MM.1S (cell line): ENCODE measurements around the gene TYK2.
"Not testable (repeated sequence)": the region's sequence is repeated elsewhere in the genome, so short reads cannot be mapped to it uniquely, and the experiment has no call there.

Experiments
- DNase-seq: peaks from one replicate; pipeline ENCODE4 v3.0.0-alpha.2; 2015
- H2AFZ ChIP-seq: fragments of 300-600 bp; sonication (generic); 2 replicates; pipeline ENCODE4 v1.6.0; 2016; ENCODE audit warnings: antibody characterized with exemption, low read length
- H3F3A ChIP-seq: fragments of 300-600 bp; sonication (generic); 2 replicates; pipeline ENCODE4 v1.6.1; 2016; ENCODE audit warnings: mild to moderate bottlenecking, antibody characterized with exemption, low read length, moderate library complexity, mixed read lengths; ENCODE audit not compliant: insufficient read depth
- H3K27ac ChIP-seq: fragments of 300-600 bp; sonication (generic); 2 replicates; pipeline ENCODE4 v1.5.1; 2016; ENCODE audit warnings: mild to moderate bottlenecking, low read length
- H3K27me3 ChIP-seq: fragments of 300-600 bp; sonication (generic); replicated peaks from 2 replicates; pipeline ENCODE4 v1.6.0; 2016; ENCODE audit warnings: low read length; ENCODE audit not compliant: insufficient read depth
- H3K36me3 ChIP-seq: fragments of 300-600 bp; sonication (generic); replicated peaks from 2 replicates; pipeline ENCODE4 v1.6.1; 2016; ENCODE audit warnings: mild to moderate bottlenecking, low read length, mixed read lengths; ENCODE audit not compliant: insufficient read depth
- H3K4me1 ChIP-seq: fragments of 300-600 bp; sonication (generic); 2 replicates; pipeline ENCODE4 v1.6.1; 2016; ENCODE audit warnings: low read length, mixed read lengths
- H3K4me2 ChIP-seq: fragments of 300-600 bp; sonication (generic); 2 replicates; pipeline ENCODE4 v1.6.0; 2016; ENCODE audit warnings: low read depth, low read length
- H3K4me3 ChIP-seq: fragments of 300-600 bp; sonication (generic); 2 replicates; pipeline ENCODE4 v1.5.1; 2016; ENCODE audit warnings: low read length, mixed read lengths
- H3K79me2 ChIP-seq: fragments of 300-600 bp; sonication (generic); 2 replicates; pipeline ENCODE4 v1.6.1; 2016; ENCODE audit warnings: mixed run types, low read length, mixed read lengths
- H3K9ac ChIP-seq: fragments of 300-600 bp; sonication (generic); 2 replicates; pipeline ENCODE4 v1.6.1; 2016; ENCODE audit warnings: low read length, mixed read lengths
- H3K9me2 ChIP-seq: fragments of 300-600 bp; sonication (generic); replicated peaks from 2 replicates; pipeline ENCODE4 v1.6.1; 2016; ENCODE audit warnings: mild to moderate bottlenecking, low read length, mixed read lengths; ENCODE audit not compliant: insufficient read depth
- H3K9me3 ChIP-seq: fragments of 300-600 bp; sonication (generic); replicated peaks from 2 replicates; pipeline ENCODE4 v1.6.1; 2016; ENCODE audit warnings: mild to moderate bottlenecking, low read length, mixed read lengths; ENCODE audit not compliant: insufficient read depth
- H4K20me1 ChIP-seq: fragments of 300-600 bp; sonication (generic); 2 replicates; pipeline ENCODE4 v1.6.1; 2016; ENCODE audit warnings: mild to moderate bottlenecking, low read length, moderate library complexity, mixed read lengths; ENCODE audit not compliant: insufficient read depth
- EZH2 ChIP-seq: fragments of 300-600 bp; sonication (generic); optimal IDR thresholded peaks from 2 replicates; pipeline ENCODE3; 2017; ENCODE audit warnings: low read depth, mild to moderate bottlenecking, antibody characterized with exemption, low read length, mixed read lengths
- EZH2phosphoT487 ChIP-seq: fragments of 300-600 bp; sonication (generic); IDR thresholded peaks from 2 replicates; pipeline ENCODE4 v1.6.1; 2018; ENCODE audit warnings: antibody characterized with exemption, low read length
- TF ChIP-seq, protein P1 (sequence below): fragments of 300-600 bp; sonication (generic); IDR thresholded peaks from 2 replicates; pipeline ENCODE4 v1.5.1; 2016; ENCODE audit warnings: antibody characterized with exemption, low read length, mixed read lengths

Gene TYK2

DNA sequence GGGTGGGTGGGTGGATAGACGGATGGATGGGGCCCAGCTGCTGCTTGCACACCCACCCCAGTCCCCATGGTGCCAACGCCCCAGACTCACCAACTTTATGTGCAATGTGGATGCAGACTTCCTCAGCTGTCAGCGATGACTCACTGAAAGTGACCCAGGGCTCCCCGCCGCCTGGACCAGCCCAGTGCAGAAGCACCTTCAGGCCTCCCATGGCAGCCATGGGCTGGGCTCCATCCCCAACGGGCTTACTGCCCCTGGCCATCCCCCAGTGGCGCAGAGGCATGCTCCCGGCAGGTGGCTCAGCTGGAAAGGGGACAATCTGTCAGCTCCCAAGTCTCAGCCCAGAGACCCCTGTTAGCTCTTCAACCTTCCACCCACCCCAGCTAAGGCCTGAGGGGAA lies 2.2 kb downstream of the TYK2 start:
- no peak overlapping the region for H2AFZ ChIP-seq
- no peak overlapping the region for H3K4me3 ChIP-seq
- no peaks in the 10 kb centered on the region for H3K27me3 ChIP-seq
- H3K9me2 ChIP-seq: no peaks in the 10 kb centered on the region
- DNase-seq: no peak
- H3K27ac ChIP-seq: no peak overlapping the region
- no peak overlapping the region for H3K9ac ChIP-seq
- no peaks in the 10 kb centered on the region for H4K20me1 ChIP-seq
- no peaks in the 10 kb centered on the region for H3K9me3 ChIP-seq
- H3K36me3 ChIP-seq: no peaks in the 10 kb centered on the region
- H3F3A ChIP-seq: no peaks in the 10 kb centered on the region
- H3K4me1 ChIP-seq: peaks cover 5% of the 10 kb centered on the region
- TF ChIP-seq, protein P1, sequence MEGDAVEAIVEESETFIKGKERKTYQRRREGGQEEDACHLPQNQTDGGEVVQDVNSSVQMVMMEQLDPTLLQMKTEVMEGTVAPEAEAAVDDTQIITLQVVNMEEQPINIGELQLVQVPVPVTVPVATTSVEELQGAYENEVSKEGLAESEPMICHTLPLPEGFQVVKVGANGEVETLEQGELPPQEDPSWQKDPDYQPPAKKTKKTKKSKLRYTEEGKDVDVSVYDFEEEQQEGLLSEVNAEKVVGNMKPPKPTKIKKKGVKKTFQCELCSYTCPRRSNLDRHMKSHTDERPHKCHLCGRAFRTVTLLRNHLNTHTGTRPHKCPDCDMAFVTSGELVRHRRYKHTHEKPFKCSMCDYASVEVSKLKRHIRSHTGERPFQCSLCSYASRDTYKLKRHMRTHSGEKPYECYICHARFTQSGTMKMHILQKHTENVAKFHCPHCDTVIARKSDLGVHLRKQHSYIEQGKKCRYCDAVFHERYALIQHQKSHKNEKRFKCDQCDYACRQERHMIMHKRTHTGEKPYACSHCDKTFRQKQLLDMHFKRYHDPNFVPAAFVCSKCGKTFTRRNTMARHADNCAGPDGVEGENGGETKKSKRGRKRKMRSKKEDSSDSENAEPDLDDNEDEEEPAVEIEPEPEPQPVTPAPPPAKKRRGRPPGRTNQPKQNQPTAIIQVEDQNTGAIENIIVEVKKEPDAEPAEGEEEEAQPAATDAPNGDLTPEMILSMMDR: no peak
- no peak for TF ChIP-seq EZH2
- TF ChIP-seq EZH2phosphoT487: no peak
- H3K4me2 ChIP-seq: no peak overlapping the region
- H3K79me2 ChIP-seq: peaks cover 18% of the 10 kb centered on the region

DNA sequence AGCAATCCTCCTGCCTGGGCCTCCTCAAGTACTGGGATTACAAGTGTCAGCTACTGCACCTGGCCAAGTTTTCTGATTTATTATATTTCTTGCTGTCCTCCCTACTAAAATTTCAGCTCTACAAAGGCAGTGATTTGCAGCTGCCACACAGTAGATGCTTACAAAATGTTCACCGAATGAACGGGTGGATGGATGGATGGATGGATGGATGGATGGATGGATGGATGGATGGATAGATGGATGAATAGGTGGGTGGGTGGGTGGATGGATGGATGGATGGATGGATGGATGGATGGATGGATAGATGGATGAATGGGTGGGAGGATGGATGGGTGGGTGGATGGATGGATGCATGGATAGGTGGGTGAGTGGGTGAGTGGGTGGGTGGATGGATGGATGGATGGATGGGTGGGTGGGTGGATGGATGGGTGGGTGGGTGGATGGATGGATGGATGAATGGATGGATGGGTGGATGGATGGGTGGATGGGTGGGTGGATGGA lies 3.2 kb downstream of the TYK2 start:
- H3K9ac ChIP-seq, H2AFZ ChIP-seq, H3K4me1 ChIP-seq, H3K4me3 ChIP-seq, H3K27ac ChIP-seq, H3K36me3 ChIP-seq, H4K20me1 ChIP-seq, H3K4me2 ChIP-seq, DNase-seq, H3K9me2 ChIP-seq, H3K27me3 ChIP-seq, H3K9me3 ChIP-seq, H3F3A ChIP-seq: not testable (repeated sequence)
- H3K79me2 ChIP-seq: peaks cover 18% of the 10 kb centered on the region

DNA sequence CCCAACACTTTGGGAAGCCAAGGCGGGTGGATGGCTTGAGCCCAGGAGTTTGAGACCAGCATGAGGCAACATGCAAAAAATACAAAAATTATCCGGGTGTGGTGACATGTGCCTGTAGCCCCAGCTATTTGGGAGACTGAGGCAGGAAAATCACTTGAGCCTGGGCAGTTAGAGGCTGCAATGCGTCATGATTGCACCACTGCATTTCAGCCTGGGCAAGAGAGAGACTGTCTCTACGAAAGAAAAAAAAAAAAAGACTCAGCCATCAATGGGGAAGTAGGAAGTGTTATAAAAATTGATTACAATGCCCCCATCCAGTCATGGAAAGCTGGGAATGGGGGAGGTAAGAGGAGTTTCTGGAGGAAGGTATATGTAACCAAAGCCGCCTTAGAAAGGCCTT lies 5.4 kb downstream of the TYK2 start:
- Histone ChIP-seq H3K4me1 (no peaks in the 10 kb centered on the region), H3K9me3 (no peaks in the 10 kb centered on the region), H3K79me2 (peaks cover 14% of the 10 kb centered on the region), H2AFZ (no peak overlapping the region), H4K20me1 (no peaks in the 10 kb centered on the region), H3K36me3 (no peaks in the 10 kb centered on the region), H3K4me2 (no peak overlapping the region), H3F3A (no peaks in the 10 kb centered on the region), H3K27me3 (no peaks in the 10 kb centered on the region), H3K4me3 (no peak overlapping the region), H3K9me2 (no peaks in the 10 kb centered on the region), H3K9ac (no peak overlapping the region), H3K27ac (no peak overlapping the region)
- TF ChIP-seq, protein P1: no peak
- TF ChIP-seq EZH2 (no peak), EZH2phosphoT487 (no peak)
- DNase-seq: no peak

DNA sequence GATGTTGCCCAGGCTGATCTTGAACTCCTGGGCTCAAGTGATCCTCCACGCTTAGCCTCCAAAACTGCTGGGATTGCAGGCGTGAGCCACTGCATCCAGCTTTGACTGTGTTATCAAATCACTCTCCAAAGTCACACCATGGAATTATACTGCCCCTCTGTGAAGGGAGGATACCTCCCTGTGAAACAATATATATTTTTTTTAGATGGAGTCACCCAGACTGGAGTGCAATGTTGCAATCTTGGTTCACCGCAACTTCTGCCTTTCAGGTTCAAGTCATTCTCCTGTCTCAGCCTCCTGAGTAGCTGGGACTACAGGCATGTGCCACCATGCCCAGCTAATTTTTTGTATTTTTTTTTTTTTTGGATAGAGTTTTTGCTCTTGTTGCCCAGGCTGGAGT lies 7.7 kb downstream of the TYK2 start:
- Histone ChIP-seq H3K4me3 (no peak overlapping the region), H3K36me3 (no peaks in the 10 kb centered on the region), H3K79me2 (no peaks in the 10 kb centered on the region; the same call in 1 of the 2 replicates), H3K4me1 (no peaks in the 10 kb centered on the region), H3K9me2 (no peaks in the 10 kb centered on the region), H3K9ac (no peak overlapping the region), H3K27me3 (no peaks in the 10 kb centered on the region), H3K9me3 (no peaks in the 10 kb centered on the region), H4K20me1 (no peaks in the 10 kb centered on the region), H3F3A (no peaks in the 10 kb centered on the region), H3K4me2 (no peak overlapping the region), H3K27ac (no peak overlapping the region), H2AFZ (no peak overlapping the region)
- TF ChIP-seq EZH2phosphoT487 (no peak), EZH2 (no peak)
- TF ChIP-seq, protein P1: no peak
- DNase-seq: no peak
